Measurements from ENCODE around the gene CARD11. TPM values are rescaled to one million over a fixed set of nuclear protein-coding genes. Genes with fewer than 3 reads are reported as not detected.

The CARD11 gene
- total and polyA plus RNA-seq, 5 experiments from 2014 or later: 10.8 to 109 (median 40.2) TPM

DNA sequence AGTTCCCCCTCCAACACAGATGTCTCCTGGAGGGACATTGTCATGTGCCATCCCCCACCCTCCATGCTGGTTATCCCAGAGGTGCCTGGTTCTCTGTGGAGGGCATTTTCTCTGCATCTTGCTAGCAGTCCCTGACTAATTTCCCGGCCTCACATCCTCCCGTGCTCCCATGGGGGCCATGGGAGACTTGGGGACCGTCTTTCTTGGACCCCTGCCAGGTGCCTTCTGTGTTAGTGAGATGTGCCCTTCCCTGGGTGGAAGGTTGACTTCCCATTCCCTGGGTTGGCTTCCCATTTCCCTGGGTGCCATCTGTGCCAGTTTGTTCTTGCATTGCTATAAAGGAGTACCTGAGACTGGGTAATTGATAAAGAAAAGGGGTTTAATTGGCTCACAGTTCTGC lies 177.1 kb downstream of the CARD11 start:
- no peaks in the 10 kb centered on the region for H3K27me3 Mint-ChIP-seq
- DNase-seq: no peak
- no peak for ATAC-seq
- no peaks in the 10 kb centered on the region for H3K9me3 Mint-ChIP-seq
- H3K36me3 Mint-ChIP-seq: no peaks in the 10 kb centered on the region
- H3K4me3 Mint-ChIP-seq: no peak overlapping the region
- H3K4me1 Mint-ChIP-seq: peaks cover 20 to 57% (median 49%) of the 10 kb centered on the region in 4 donors
- H3K27ac Mint-ChIP-seq: peak overlapping the region in 4 of 10 donors; percentile 38 to 59 (median 47)
- POLR2A ChIA-PET: no interaction called here

DNA sequence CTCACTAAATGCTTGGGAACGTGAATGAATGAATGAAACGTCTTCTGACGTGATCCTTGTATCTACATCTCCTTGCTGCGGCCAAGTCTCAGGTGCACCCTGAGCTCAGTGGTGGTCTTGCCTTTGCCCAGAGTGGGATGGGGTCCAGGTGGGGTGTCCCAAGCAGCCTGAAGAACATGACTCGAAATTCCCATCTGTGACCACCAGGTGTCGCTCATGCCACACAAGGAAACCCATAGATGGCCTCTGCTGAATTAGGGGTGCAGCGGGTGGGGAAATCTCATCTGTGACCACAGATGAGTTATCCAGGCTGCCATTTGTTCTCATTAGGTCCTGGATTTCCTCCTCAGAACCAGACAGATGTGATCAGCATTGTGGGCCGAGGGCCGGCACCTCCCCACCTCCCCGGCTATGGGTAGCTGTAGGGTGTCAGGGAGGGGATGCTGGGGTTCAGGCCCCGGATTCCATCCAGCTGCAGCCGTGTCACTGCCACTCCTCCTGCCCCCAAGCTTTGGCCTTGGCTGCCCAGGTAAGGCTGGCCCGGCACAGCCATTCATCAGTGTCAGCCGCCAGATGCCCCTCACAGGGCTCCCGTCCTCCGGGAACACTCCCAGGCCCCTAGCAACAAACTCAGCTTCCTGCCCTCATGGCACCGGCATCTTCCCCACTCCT lies 178.5 kb downstream of the CARD11 start:
- ATAC-seq: peak; percentile 59 to 61
- Mint-ChIP-seq H3K27me3 (no peaks in the 10 kb centered on the region), H3K36me3 (no peaks in the 10 kb centered on the region), H3K4me1 (peaks cover 10 to 43% (median 37%) of the 10 kb centered on the region in 4 donors), H3K9me3 (no peaks in the 10 kb centered on the region), H3K4me3 (peak overlapping the region; percentile 40 to 82 (median 65)), H3K27ac (peak overlapping the region; percentile 20 to 95 (median 86))
- peak; percentile 54 to 84 (median 72) for DNase-seq
- POLR2A ChIA-PET: interaction anchor here (0.6 to 1.3 kb wide), 3 partner anchors 33 to 227 kb away, joined by 3 to 4 read pairs (median 3); no protein-coding TSS in a partner anchor

DNA sequence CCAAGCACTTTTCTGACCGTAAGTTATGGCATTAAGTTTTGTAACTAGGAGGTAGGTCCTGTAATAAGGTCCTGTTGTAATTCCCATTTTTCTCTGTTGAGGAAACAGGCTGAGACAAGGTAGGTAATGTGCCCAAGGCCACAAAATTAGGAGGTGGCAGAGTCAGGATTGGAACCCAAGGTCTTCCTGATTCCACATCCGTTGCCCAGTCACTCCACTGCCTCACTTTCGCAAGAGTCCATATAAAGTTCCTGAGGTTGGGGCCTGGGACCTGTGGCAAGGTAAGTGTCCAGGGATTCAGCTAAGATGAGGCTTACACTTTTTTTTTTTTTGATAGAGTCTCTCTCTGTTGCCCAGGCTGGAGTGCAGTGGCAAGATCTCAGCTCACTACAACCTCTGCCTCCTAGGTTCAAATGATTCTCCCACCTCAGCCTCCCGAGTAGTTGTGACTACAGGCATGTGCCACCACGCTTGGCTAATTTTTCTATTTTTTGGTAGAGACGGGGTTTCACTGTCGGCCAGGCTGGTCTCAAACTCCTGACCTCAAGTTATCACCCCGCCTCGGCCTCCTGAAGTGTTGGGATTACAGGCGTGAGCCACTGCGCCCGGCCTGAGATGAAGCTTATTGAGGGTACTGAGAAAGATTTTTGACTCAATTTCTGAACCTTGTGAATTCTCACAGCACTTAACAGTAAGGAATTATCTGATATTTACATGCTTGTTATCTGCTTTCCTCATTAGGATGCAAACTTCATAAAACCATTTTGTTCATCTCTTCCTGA lies 179.3 kb downstream of the CARD11 start:
- Mint-ChIP-seq H3K36me3 (no peaks in the 10 kb centered on the region), H3K27me3 (no peaks in the 10 kb centered on the region), H3K4me3 (peak overlapping the region in 7 of 10 donors; percentile 2 to 78 (median 64)), H3K27ac (peak overlapping the region in 9 of 10 donors; percentile 27 to 96 (median 87)), H3K4me1 (peaks cover 10 to 37% (median 31%) of the 10 kb centered on the region in 4 donors), H3K9me3 (no peaks in the 10 kb centered on the region)
- DNase-seq: no peak
- no peak for ATAC-seq
- POLR2A ChIA-PET: interaction anchor here (0.6 to 1.3 kb wide), 3 partner anchors 33 to 228 kb away, joined by 3 to 4 read pairs (median 3); no protein-coding TSS in a partner anchor

DNA sequence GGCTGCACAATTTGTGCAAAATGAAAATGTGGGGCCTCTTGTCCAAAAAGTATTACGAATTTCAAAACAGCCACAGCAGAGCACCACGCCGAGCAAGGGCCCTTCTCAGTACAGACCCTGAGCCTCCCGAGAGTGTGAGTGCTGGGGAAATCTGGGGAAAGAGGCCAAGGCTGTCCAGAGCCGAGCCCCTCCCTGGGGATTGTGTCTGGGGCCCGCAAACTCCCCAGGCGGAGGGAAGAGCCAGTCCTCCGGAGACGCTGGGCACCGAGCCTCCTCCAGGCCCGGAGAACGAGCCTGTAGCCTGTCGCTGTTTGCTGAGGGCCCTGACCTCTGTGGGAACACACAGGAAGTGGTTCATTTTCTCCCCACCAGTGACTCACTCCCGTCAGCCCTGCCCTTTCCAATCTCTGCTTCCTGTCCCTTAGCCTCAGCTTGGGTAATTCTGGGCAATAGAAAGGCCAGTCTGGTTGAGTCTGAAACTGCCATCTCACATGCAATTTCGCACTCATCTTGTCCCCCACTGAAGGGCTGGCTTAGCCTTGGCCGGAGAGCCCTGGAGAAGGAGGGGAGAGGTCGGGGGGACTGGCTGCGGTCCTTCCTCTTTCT lies 180.1 kb downstream of the CARD11 start:
- peak; percentile 87 to 90 for ATAC-seq
- DNase-seq: peak in 7 of 10 donors; percentile 34 to 62 (median 38)
- Mint-ChIP-seq H3K27me3 (no peaks in the 10 kb centered on the region), H3K27ac (peak overlapping the region; percentile 55 to 96 (median 88)), H3K36me3 (no peaks in the 10 kb centered on the region), H3K9me3 (no peaks in the 10 kb centered on the region), H3K4me1 (peaks cover 9 to 31% (median 27%) of the 10 kb centered on the region in 4 donors), H3K4me3 (peak overlapping the region; percentile 26 to 78 (median 68))
- POLR2A ChIA-PET: interaction anchor here (1.0 kb wide), 1 partner anchor 8 kb away, joined by 4 read pairs; no protein-coding TSS in a partner anchor

DNA sequence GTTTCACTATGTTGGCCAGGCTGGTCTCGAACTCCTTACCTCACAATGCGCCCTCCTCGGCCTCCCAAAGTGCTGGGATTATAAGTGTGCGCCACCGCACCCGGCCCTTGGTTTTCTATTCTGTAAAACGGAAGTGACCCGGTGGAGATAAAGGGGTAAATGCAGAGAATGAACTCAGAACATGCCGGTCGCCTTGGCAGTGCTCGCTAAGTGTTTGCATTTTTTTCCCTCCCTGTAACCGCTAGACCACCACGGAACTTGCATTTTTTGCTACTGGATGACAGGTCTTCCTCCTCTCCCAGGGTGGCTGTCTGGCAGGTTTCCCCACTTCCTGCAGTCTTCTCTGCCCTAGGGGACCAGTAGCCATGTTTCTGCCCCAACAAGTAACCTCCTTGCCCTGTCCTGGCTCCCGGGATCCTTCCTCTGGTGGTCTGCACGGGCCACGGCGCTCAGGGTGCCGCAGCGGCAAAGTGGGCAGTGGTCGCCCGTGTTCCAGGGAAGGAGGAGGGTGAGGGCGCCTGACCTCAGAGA lies 180.8 kb downstream of the CARD11 start:
- H3K4me3 Mint-ChIP-seq: peak overlapping the region in 9 of 10 donors; percentile 26 to 76 (median 62)
- H3K4me1 Mint-ChIP-seq: peaks cover 9 to 31% (median 27%) of the 10 kb centered on the region in 4 donors
- no peaks in the 10 kb centered on the region for H3K27me3 Mint-ChIP-seq
- H3K9me3 Mint-ChIP-seq: no peaks in the 10 kb centered on the region
- POLR2A ChIA-PET: interaction anchor here (1.0 kb wide), 1 partner anchor 8 kb away, joined by 4 read pairs; no protein-coding TSS in a partner anchor
- peak in 2 of 10 donors; percentile 4 to 64 for DNase-seq
- H3K27ac Mint-ChIP-seq: peak overlapping the region in 8 of 10 donors; percentile 55 to 96 (median 85)
- ATAC-seq: peak in 1 of 2 donors; percentile 30
- H3K36me3 Mint-ChIP-seq: no peaks in the 10 kb centered on the region

DNA sequence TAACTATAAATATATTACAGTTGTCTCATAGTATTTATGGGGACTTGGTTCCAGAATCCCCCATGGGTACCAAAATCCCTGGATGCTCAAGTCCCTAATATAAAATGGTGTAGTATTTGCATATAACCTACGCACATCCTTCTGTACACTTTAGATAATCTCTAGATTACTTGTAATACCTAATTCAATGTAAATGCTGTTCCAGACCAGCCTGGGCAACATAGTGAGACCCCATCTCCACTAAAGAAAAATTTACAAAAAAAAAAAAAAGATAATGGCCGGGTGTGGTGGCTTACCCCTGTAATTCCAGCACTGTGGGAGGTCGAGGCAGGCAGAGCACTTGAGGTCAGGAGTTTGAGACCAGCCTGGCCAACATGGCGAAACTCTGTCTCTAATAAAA lies 182.2 kb downstream of the CARD11 start:
- DNase-seq (no peak), ATAC-seq (no peak)
- Mint-ChIP-seq H3K27me3 (no peaks in the 10 kb centered on the region), H3K27ac (no peak overlapping the region), H3K36me3 (no peaks in the 10 kb centered on the region), H3K4me3 (no peak overlapping the region), H3K9me3 (no peaks in the 10 kb centered on the region), H3K4me1 (peaks cover 10 to 31% (median 27%) of the 10 kb centered on the region in 4 donors)
- POLR2A ChIA-PET: no interaction called here

DNA sequence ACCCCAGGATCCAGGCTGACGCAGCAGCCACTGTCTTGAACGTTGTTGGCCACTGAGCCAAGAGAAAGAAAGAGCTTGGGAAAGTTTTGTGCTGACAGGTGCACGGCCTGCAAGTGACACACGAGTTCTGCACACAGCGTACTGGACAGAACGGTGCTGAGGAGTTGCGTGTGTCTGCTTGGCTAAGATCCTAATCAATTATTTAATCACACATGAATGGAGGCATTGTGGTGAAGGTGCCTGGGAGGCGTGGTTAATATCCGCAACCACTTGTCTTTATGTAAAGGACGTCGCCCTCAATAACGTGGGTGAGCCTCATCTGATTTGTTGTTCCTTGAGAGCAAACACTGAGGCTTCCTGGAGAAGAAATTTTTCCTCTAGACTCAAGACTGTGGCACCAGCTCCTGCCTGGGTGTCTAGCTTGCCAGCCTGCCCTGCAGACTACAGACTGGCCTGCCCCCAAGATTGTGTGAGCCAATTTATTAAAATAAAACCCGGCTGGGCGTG lies 183.0 kb downstream of the CARD11 start:
- peaks cover 12 to 31% (median 27%) of the 10 kb centered on the region in 4 donors for H3K4me1 Mint-ChIP-seq
- H3K36me3 Mint-ChIP-seq: no peaks in the 10 kb centered on the region
- no peak overlapping the region for H3K4me3 Mint-ChIP-seq
- H3K9me3 Mint-ChIP-seq: no peaks in the 10 kb centered on the region
- POLR2A ChIA-PET: no interaction called here
- peak overlapping the region in 2 of 10 donors; percentile 17 to 29 for H3K27ac Mint-ChIP-seq
- no peak for ATAC-seq
- no peaks in the 10 kb centered on the region for H3K27me3 Mint-ChIP-seq
- no peak for DNase-seq

DNA sequence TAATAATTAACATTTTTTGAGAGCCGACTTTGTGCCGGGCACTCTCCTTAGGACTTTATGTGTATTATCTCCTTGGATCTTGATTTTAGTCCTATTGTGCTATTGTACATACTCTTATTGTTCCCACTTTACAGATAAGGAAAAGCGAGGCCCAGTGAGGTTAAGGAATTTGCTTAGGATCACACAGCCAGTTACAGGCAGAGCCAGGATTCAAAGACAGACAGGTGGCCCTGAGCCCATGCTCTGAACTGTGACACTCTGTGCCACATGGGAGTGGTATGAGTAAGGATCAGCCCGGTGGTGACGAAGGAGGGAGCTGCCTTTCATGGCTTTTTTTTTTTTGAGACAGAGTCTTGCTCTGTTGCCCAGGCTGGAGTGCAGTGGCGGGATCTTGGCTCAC lies 183.7 kb downstream of the CARD11 start:
- Mint-ChIP-seq H3K27me3 (no peaks in the 10 kb centered on the region), H3K36me3 (no peaks in the 10 kb centered on the region), H3K4me1 (peaks cover 10 to 29% (median 25%) of the 10 kb centered on the region in 4 donors), H3K27ac (peak overlapping the region in 1 of 10 donors; percentile 17), H3K4me3 (no peak overlapping the region), H3K9me3 (no peaks in the 10 kb centered on the region)
- DNase-seq: no peak
- POLR2A ChIA-PET: interaction anchor here (0.6 kb wide), 1 partner anchor 141 kb away, joined by 4 read pairs; no protein-coding TSS in a partner anchor
- no peak for ATAC-seq

DNA sequence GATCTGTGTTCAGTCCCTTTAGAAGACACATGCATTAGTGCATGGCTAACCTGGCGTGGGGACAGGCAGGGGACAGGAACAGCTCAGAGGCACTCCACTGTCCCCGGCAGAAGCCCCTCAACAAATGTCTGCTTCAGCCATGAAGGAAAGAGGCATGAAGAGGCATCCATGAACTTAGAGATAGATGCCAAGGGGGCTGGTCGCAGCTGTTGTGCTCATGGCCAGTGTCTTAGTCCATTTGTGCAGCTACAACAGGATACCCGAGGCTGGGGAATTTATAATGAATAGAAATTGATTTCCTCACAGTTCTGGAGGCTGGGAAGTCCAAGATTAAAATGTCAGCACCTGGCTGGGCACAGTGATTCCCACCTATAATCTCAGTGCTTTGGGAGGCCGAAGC lies 185.0 kb downstream of the CARD11 start:
- Mint-ChIP-seq H3K4me1 (peaks cover 3 to 16% (median 13%) of the 10 kb centered on the region in 4 donors), H3K9me3 (no peaks in the 10 kb centered on the region)
- POLR2A ChIA-PET: no interaction called here

DNA sequence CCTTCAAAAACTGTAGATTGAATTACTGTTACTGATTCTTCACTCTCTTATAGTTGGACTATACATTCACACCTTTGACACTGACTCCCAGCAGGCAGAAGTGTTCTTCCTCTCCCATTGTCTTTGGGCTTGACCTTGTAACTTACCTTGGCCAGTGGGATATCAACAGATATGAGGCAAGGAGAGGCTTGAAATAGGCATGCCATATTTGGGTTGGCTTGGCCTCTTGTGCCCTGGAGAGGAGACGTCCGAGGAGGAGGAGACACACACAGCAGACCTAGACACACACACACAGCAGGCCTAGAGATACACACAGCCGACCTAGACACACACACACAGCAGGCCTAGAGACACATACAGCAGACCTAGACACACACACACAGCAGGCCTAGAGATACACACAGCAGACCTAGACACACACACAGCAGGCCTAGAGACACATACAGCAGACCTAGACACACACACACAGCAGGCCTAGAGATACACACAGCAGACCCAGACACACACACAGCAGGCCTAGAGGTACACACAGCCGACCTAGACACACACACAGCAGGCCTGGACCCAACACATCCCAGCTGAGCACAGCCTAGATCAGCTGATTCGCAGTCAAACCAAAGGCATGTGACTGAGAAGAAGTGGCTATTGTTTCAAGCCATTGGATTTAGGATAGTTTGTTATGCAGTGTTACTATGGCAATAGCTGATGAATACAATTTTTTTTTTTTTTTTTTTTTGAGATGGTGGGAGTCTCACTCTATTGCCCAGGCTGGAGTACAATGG lies 187.1 kb downstream of the CARD11 start:
- Mint-ChIP-seq H3K4me3 (no peak overlapping the region), H3K36me3 (no peaks in the 10 kb centered on the region), H3K27me3 (no peaks in the 10 kb centered on the region), H3K4me1 (peaks cover 0 to 4% (median 2%) of the 10 kb centered on the region in 4 donors), H3K27ac (peak overlapping the region in 1 of 10 donors; percentile 8), H3K9me3 (no peaks in the 10 kb centered on the region)
- POLR2A ChIA-PET: no interaction called here
- no peak for DNase-seq
- no peak for ATAC-seq

More for the DNA sequence above, 185.0 kb downstream of the CARD11 start:
- no peak overlapping the region for H3K27ac Mint-ChIP-seq
- H3K4me3 Mint-ChIP-seq: no peak overlapping the region
- H3K27me3 Mint-ChIP-seq: no peaks in the 10 kb centered on the region
- H3K36me3 Mint-ChIP-seq: no peaks in the 10 kb centered on the region
- ATAC-seq (no peak), DNase-seq (no peak)

Measured in naive thymus-derived CD8-positive, alpha-beta T cell (primary cell).